GM19351 (cell line): Measurements from ENCODE around the gene SHE.

Source experiments
- ATAC-seq: cut with Tn5 transposase; IDR thresholded peaks from one replicate; pipeline ENCODE4 v1.9.1; 2021; ENCODE audit warnings: mild to moderate bottlenecking, moderate library complexity; ENCODE audit not compliant: unreplicated experiment

The SHE gene

DNA sequence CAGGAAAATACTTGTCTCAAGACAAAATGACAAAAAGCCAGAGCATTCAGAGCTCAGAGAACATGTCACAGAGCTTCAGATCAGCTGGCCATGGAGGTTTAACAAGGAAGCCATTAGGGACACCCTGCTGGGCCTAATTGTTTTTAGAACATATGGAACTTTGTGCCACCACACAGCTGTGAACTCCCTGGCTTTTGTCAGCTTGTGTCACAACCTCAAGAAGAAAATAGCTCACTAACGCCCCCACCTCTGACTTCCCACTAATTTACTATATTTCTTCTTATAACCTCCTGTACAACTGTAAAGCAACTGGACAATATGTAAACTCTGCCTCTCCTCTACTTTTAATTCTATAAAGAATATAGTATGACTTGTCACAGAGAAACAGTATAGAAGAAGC, 21.2 kb downstream of the SHE start:
- no peak for ATAC-seq

DNA sequence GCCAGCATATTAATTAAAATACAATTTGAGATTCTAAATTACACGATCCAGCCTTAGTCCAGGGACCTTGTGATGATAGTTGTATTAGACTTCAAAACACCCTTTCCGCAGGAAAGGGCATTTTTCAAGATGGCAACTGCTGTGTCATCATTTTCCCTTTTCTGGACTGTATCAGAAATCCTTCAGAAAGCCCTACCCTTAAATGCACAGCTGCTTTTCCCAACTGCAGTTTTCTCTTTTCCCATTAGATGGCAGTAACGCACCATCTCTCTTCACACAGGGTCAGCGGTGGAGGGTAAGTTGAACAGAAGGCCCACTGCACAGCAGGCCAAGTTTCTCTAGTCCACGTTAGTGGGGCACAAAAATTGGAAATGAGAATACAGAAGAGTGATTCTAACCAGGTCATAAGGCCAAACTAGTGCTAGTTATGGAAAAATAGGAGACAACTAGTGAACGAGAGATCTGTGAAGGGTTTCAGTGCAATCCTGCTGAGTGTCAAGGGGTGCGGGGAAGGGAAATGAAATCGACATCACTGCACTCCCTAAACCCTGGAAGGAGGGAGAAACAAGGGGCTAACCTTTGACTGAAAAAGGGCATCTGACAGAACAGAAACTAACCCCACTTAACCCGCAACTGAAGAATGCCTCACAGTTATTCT, 22.3 kb downstream of the SHE start:
- no peak for ATAC-seq

DNA sequence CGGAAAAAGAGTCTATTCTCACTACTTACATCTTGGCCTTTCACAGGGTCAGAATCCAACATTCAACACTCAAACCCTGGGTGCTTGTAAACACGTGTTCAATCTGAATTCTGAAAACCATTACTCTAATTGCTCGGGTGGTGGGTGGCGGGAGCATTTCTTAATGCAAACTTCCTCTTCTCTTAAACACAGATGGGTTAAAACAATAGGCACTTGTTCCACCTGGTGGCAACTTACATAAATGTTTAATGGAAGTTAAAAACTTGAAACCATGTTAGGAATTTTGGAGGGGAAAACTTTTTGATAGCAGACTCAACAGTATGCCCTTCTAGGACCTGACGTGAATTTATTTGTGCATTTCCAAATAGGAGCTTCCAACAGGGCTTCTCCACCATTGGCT, 23.6 kb downstream of the SHE start:
- ATAC-seq, result no peak

DNA sequence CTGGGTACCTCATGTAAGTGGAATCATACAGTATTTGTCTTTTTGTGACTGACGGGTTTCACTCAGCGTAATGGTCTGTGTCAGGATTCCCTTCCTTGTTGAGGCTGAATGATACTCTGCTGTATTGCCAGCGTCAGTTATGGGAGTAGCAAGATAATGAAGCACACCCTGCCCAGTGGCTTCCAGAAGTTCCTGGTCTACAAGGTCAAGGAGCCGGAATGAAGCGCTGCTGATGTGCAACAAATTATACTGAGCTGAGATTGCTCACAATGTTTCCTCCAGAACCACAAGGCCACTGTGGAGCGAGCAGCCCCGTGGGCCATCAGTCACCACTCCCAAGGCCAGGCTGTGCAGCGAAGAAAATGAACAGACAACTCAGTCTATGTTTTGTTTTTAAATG, 24.2 kb downstream of the SHE start:
- no peak for ATAC-seq

DNA sequence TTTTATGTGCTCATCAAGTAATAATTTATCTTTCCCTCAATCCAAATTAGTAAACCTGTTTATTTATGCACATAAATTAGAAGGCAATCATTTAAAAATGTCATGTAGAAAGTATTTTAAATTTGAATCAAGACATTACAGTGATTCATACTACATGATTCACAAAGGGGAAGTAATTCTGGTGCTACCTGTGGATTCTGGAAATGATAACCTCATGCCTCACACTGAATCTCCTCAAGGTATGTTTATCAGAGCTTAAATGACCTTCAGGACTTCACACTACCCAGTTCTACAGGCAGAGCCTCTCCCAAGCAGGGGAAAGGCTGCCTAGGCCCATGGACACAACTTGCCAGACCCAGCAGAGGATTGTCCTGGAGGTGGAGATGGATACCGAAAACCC, 25.4 kb downstream of the SHE start:
- no peak for ATAC-seq

DNA sequence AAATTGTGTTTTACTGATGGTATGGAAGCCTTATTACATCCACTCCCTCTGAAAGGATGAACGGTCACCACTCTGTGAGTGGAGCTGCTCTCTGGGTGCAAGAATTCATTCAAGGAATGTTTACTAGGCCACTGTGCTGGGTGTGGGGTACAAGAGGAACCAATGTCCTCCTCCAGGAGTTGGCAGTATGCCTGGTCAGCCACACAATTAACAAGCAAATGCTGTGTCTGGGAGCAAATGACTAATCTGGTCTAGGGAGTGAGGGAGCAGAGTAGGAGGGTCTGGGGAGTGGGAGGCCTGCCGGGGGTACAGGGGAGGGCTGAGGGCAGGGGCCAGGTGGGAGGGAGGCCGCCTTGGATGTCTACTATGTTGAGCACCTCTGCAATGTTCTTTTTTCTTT, 27.4 kb downstream of the SHE start:
- ATAC-seq, result no peak

DNA sequence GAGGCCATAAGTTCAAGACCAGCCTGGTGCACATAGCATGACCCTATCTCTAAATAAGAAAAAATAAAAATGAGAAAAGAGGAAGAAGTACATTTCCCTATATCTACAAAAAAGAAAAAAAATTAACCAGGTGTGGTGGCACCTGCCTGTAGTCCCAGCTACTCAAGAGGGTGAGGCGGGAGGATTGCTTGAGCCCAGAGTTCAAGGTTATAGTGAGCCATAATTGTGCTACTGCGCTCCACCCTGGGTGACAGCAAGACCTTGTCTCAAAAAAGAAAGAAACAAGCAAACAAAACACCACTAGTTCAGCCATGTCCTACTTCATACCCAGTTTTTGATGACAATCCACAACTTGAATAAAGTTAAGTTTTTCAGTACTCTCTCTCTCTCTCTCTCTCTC, 30.9 kb downstream of the SHE start:
- no peak for ATAC-seq

DNA sequence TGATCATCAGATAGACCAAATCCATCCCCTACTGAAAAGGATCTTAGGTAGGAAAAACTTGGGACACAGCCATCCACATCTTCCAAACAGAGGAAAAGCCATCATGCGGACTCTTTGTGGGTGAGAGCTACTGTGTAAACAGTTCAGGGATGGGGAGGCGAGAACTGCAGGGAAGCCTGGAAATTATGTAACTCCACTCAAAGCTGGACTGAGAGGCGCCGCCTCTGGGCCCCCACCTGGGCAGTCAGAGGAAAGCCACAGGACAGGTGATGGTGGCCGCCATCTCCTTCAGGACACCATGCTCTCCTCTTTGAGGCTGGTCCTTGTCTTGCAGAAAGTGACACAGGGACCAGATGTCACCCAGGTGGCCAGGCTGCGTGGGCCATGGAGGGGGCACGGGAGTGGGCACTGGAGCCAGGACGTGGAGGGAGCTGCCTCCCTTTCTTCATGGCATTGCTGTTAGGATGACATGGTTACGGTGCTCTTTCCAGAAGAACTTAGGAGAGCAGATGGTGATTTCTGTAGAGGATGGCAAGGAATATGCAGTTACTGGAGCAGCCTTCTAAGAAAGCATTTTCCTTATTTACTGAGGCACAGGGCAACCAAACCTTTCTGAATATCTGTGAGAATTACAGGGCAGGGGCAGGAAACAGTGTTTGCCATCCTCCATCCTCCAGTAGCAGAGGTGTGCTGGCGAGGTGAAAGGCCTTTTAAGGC, 32.2 kb downstream of the SHE start:
- ATAC-seq, result no peak

DNA sequence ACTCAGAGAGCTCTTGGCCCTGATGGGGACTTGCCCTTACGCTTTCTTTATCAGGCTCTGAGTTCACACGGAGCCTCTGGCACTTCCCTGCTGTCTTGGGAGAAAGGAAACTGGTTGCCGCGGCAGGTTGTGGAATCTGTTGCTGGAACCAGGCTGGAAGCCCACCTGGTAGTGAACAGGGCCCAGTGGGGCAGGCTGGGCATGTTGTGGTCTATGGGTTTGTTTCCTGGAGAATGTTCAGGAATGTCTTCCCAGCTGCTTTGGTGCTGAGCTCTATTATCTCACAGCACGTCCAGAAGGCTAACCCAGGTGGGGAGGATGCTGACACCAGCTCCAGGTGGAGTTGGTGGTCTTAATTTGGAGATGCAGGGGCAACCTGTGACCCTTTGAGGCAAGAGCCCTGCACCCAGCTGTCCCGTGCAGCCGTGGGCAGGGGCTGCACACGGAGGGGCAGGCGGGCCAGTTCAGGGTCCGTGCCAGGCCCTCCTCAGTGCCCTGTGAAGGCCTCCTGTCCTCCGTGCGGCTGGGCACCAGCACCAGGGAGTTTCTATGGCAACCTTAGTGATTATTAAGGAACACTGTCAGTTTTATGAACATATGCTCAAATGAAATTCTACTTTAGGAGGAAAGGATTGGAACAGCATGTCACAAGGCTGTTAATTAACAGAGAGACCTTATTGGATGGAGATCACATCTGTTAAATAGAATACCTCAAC, 33.5 kb downstream of the SHE start:
- no peak for ATAC-seq

DNA sequence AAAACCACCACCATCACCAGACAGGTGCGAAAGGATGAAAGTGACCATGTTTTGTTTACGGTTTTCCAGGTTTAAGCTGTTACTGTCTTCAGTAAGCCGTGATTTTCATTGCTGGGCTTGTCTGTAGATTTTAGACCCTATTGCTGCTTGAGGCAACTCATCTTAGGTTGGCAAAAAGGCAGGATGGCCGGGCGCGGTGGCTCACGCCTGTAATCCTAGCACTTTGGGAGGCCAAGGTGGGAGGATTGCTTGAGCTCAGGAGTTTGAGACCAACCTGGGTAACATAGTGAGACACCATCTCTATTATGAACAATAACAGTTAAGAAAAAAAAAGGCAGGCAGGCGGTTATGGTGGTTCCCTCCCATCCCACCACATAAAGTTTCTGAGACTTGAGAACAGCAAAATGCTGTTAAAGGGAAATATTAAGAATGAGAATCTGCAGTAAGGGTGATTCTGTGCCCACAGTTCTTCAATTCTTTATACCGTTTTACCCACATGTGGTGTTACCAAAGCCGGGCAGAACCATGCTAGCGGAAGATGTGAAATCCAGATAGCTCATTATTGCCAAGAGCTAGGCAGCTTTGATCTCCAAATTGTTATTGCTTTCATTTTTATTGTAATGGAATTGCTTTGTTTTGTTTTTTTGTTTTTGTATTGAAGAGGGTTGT, 34.6 kb downstream of the SHE start:
- ATAC-seq, result no peak

DNA sequence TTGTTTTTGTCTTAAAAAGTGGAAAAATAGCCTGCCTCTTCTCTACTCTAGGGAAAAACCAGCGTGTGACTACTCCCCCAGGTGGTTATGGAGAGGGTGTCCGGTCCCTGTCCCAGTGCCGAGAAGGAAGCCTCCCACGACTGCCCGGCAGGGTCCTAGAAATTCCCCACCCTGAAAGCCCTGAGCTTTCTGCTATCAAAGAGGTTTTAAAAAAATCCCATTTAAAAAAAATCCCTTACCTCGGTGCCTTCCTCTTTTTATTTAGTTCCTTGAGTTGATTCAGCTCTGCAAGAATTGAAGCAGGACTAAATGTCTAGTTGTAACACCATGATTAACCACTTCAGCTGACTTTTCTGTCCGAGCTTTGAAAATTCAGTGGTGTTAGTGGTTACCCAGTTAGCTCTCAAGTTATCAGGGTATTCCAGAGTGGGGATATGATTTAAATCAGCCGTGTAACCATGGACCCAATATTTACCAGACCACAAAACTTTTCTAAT, 35.2 kb downstream of the SHE start:
- ATAC-seq, result no peak

DNA sequence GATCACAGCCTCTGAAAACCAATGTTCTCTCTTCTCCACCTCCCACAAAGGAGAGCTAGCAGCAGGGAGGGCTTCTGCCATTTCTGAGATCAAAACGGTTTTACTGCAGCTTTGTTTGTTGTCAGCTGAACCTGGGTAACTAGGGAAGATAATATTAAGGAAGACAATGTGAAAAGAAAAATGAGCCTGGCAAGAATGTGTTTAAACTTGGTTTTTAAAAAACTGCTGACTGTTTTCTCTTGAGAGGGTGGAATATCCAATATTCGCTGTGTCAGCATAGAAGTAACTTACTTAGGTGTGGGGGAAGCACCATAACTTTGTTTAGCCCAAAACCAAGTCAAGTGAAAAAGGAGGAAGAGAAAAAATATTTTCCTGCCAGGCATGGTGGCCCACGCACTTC, 36.0 kb downstream of the SHE start:
- ATAC-seq, result no peak

DNA sequence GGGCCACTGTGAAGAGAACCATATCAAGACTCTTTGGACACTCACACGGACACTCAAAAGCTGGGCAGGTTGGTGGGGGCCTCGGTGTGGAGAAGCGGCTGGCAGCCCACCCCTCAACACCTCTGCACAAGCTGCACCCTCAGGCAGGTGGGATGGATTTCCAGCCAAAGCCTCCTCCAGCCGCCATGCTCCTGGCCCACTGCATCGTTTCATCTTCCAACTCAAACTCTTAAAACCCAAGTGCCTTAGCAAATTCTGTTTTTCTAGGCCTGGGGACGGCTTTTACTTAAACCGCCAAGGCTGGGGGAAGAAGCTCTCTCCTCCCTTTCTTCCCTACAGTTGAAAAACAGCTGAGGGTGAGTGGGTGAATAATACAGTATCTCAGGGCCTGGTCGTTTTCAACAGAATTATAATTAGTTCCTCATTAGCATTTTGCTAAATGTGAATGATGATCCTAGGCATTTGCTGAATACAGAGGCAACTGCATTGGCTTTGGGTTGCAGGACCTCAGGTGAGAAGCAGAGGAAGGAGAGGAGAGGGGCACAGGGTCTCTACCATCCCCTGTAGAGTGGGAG, 36.5 kb downstream of the SHE start:
- ATAC-seq, result no peak

DNA sequence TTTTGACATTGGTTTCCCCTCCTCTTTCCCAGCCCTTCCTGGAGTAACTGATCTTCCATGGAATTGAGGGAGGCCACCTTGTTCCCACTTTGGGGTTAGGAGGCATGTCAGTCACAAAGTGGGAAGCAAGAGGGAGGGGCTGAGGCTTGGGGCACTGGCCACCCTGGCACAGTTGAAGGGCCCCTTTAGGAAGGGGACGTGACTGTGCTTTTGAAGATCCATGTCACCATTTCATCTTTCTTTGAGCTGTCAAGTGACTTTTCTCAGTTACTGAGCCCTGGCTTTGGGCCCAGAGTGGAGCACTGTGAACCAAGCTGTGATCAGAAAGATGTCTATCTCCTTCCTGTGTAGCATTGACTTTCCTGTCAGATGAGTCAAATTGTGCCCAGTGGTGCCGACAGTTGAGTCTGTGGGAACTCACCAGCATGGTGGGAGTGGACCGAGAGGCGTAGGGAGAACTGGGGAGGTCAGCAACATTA, 38.7 kb downstream of the SHE start:
- no peak for ATAC-seq

DNA sequence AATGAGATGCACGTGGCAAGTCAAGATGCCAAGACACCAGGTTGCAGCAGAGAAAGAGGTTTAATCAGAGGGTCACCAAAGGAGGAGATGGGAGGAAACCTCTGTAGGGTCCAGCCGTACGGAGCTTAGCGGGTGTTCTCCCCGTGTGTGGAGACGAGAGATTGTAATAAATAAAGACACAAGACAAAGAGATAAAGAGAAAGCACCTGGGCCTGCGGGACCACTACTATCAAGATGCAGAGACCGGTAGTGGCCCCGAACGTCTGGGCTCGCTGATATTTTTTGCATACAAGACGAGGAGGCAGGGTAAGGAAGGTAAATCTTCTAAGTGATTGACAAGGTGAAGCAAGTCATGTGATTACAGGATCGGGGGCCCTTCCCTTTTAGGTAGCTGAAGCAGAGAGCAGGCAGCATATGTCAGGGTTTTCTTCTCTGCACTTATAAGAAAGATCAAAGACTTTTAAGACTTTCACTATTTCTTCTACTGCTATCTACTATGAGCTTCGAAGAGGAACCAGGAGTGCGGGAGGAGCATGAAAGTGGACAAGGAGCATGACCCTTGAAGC, 41.4 kb downstream of the SHE start:
- no peak for ATAC-seq

DNA sequence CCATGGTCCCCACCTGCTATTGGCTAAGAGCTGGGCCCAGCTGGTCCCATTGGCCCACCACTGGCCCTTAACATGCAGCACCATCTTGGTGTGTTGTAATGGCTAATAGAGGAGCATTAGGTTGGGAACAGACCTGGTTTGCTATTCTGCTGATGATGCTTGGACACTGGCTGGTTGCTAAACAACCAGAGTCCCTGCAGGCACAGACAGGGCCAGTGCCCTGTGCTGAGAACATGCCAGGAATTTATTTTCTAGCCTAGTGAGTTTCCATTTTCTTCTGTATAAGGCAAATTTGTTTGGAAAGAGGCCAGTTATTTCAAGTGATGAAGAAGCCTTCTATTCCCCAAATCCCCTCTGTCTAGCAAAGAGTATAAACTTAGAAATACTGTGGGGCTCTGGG, 43.1 kb downstream of the SHE start:
- ATAC-seq, result no peak

DNA sequence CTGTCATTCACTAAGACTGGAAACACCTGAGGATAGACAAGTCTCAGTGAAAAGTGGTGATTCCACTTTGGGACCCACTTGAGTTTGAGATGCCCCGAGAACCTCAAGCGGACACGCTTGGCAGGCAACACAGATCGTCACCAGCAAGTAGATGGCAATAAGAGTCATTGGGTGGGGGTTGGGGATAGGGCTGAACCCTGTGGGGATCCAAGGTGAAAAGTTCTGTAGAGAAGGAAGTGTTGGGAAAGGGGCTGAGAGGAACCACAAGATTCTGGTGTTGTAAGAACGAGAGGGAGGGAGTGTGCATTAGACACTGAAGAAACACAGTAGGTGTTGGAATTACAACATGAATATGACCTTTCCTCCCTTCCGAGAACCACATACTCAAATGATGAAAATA, 45.6 kb downstream of the SHE start:
- no peak for ATAC-seq

DNA sequence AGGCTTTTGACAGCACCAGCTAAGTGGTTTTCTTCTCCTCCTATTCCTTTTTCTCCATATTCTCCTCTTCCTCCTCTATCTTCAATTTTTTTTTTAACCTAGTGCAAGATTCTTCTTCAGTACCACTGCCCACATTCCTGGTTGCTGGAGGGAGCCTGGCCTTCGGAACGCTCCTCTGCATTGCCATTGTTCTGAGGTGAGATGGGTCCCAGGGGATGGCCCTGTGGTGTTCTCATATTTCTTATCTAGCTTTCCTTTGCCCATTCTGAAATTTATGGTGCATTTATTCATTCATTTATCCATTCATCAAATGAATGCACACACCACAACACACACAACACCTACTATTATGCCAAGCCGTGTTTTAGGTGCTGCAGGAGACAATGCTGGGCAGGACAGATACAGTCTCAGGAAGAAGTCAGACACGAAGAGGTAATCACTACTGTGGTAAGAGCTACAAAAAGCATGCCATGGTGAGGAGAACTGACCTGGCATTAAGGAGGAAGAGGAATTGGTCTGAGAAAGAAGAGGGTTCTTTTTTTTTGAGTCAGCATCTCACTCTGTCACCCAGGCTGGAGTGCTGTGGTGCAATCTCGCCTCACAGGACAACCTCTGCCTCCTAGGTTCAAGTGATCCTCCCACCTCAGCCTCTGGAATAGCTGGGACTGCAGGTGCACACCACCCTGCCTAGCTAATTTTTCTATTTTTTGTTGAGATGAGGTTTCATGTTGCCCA, 47.7 kb downstream of the SHE start:
- ATAC-seq, result no peak

DNA sequence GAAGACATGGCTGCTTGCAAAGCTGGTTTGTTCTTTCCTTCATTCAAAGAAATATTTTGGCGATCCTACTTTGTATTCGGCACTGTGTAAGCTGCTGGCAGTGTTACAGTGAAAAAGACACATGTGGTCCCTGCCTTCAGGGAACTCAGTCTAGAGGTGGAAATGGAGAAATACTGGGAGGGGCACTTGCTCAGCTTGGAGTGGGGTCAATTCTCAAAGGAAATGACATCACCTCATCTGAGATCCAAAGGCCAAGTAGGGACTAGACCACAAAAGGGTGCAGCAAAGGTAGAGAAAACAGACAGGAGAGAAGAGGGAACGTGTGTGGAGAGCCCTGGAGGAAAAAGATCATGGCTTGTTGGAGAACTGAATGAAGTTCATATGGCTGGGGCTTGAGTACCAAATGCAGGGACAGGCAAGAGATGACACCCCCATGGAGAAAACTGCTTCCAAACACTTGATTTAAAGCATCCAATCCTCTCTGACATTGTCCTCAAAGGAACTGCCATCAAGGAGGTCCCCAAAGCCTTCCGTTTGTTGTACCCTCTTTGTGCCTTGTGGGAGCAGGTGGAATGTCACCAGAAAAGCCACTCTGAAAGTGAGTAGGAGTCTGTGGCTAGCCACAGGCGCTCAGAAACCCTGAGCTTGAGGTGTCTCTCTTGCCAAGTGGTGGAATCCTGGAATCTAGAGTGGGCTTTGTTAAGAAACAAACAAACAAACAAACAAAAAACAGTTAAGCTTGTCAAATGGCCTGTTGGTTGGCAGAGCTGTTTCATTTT, 48.4 kb downstream of the SHE start:
- no peak for ATAC-seq
